ENCODE data around the gene SLPI. TPM values are rescaled to one million over a fixed set of nuclear protein-coding genes. Genes with fewer than 3 reads are reported as not detected.

SLPI gene
- total and polyA plus RNA-seq, 2 experiments from 2014 or later: not detected

GRCh38 chr20:45288860-45289259, 34.5 kb upstream of the SLPI start (continued):
- TF ChIP-seq ETS1 (IDR thresholded peaks at IDR 0.05) (no peak), ZNF331 (CRISPR knock-in tag; IDR thresholded peaks at IDR 0.05; ENCODE audit: low read depth) (no peak), NANOG (IDR thresholded peaks at IDR 0.05; ENCODE audit: borderline replicate concordance) (no peak), JUNB (IDR thresholded peaks at IDR 0.05; ENCODE audit: unreplicated experiment) (no peak), REST (IDR thresholded peaks at IDR 0.05; ENCODE audit: unreplicated experiment) (no peak)
- TF ChIP-seq, protein P1, sequence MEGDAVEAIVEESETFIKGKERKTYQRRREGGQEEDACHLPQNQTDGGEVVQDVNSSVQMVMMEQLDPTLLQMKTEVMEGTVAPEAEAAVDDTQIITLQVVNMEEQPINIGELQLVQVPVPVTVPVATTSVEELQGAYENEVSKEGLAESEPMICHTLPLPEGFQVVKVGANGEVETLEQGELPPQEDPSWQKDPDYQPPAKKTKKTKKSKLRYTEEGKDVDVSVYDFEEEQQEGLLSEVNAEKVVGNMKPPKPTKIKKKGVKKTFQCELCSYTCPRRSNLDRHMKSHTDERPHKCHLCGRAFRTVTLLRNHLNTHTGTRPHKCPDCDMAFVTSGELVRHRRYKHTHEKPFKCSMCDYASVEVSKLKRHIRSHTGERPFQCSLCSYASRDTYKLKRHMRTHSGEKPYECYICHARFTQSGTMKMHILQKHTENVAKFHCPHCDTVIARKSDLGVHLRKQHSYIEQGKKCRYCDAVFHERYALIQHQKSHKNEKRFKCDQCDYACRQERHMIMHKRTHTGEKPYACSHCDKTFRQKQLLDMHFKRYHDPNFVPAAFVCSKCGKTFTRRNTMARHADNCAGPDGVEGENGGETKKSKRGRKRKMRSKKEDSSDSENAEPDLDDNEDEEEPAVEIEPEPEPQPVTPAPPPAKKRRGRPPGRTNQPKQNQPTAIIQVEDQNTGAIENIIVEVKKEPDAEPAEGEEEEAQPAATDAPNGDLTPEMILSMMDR (conservative IDR thresholded peaks at IDR 0.05; ENCODE audit: low read depth in 2 of 2): no peak

DNA sequence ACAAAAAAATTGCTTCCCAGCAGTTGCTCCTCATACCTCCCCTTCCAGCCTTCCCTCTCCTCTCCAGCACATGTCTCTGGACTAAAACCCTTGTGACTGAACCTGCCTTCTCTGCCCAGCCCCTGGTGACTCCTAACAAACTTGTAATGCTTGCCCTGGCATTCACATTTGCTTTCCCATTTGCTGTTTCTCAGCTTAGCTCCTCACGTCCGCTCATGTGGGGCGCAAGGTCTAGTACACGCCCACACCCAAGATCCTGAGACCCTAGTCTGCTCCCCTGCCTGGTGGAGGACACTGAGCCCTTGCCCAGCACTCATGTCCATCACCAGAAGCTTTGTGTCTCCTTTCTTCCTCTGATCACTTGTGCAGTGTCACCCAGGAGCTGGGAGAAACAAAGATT, 34.0 kb upstream of the SLPI start:
- Histone ChIP-seq H3F3A (replicated peaks; ENCODE audit: low read depth) (no peaks in the 10 kb centered on the region), H4K20me1 (replicated peaks; ENCODE audit: insufficient read depth) (no peaks in the 10 kb centered on the region), H3K4me2 (no peak overlapping the region), H3K9me2 (ENCODE audit: insufficient read depth) (no peaks in the 10 kb centered on the region), H3K27me3 (ENCODE audit: insufficient read depth) (peaks cover 27% of the 10 kb centered on the region), H3K27ac (ENCODE audit: low read depth) (no peak overlapping the region), H3K36me3 (ENCODE audit: insufficient read depth) (no peaks in the 10 kb centered on the region), H3K4me3 (no peak overlapping the region), H3K4me1 (ENCODE audit: insufficient read depth) (0 out of 2 replicates have a peak, but pooled peaks cover 2% of the 10 kb centered on the region), H3K79me2 (replicated peaks; ENCODE audit: insufficient read depth) (no peaks in the 10 kb centered on the region), H2AFZ (no peak overlapping the region)
- Mint-ChIP-seq H3K36me3 (ENCODE audit: low read depth) (no peaks in the 10 kb centered on the region), H3K4me1 (peaks cover 10% of the 10 kb centered on the region), H3K27me3 (ENCODE audit: insufficient read depth, low read depth, poor library complexity) (peaks cover 19% of the 10 kb centered on the region), H3K27ac (no peak overlapping the region), H3K4me3 (no peak overlapping the region), H3K9me3 (no peaks in the 10 kb centered on the region)
- no peak for TF ChIP-seq EZH2 (IDR thresholded peaks at IDR 0.05; ENCODE audit: low read depth, unreplicated experiment)
- no peak for TF ChIP-seq NANOG (IDR thresholded peaks at IDR 0.05; ENCODE audit: borderline replicate concordance)
- no peak for TF ChIP-seq JUNB (IDR thresholded peaks at IDR 0.05; ENCODE audit: unreplicated experiment)
- no peak for TF ChIP-seq CREB1 (CRISPR knock-in tag; IDR thresholded peaks at IDR 0.05; ENCODE audit: low read depth)
- TF ChIP-seq, protein P1 (conservative IDR thresholded peaks at IDR 0.05; ENCODE audit: low read depth in 2 of 2): no peak
- no peak for TF ChIP-seq STAT1 (IDR thresholded peaks at IDR 0.05; ENCODE audit: unreplicated experiment)
- TF ChIP-seq ZNF114 (CRISPR knock-in tag; IDR thresholded peaks at IDR 0.05): no peak
- TF ChIP-seq ZNF331 (CRISPR knock-in tag; IDR thresholded peaks at IDR 0.05; ENCODE audit: low read depth): no peak
- TF ChIP-seq REST (IDR thresholded peaks at IDR 0.05; ENCODE audit: unreplicated experiment): no peak
- no peak for ATAC-seq
- DNase-seq (ENCODE audit: low spot score): no peak

All from GM23338 (cell line).